Amniotic stem cell (primary cell): Measurements from ENCODE around the gene FNBP1L.

Experiments used
- DNase-seq: peaks from one replicate; lab custom pipeline; 2025; lab: John Stamatoyannopoulos, UW

FNBP1L gene

DNA sequence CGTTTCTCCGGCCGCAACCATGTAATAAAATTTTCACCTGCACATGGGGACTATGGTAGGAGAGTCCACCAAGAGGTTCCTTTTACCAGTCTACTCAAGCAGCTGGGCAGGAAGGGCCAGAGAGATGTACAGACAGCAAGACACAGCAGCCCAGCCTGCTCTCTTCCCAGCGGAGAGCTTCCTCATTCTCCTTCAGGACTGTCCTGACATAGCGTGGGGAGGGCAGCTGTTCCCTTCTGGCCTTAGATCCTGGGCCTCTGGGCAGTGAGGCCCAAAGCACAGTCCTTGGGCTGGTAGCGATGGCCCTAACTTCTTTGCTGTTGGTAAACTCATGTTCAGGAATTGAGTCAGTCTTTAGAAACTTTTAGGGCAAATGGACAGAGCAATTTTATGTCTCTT is 144.6 kb downstream of the FNBP1L start:
- no peak for DNase-seq

- DNase-seq, result no peak
Observed at GRCh38 chr1:93593854-93594602, 146.1 kb downstream of the FNBP1L start.

DNA sequence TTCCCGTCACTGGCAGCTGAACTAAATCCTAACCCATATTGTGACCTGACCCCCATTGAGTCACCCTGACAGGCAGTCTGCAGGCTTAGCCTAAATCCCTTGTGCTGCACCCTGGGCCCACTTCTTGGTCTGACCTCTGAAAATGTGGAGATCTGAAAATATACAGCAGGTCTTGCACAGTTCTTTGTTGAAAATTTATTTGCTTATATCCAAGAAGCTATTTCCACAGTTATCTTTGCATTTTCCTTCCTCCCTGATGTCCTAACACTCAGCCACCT is 146.6 kb downstream of the FNBP1L start:
- DNase-seq, result no peak

DNA sequence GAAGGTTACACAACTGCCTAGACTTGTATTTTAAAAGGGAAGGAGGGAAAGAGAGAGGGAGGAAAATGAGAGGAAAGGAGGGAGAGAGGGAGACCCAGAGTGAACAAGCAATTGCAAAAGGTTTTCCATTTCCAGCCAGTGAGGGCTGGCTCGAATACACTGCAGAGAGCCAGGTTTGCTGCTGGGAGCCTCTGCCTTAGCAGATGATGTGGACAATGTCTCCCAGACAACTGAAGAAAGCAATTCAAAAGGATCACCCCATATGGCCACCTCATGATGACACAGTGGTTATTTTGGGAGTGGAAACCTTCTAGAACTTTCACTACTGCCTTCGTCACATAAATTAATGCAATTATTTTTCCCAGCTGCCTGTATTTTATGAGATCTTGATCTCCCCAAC is 147.3 kb downstream of the FNBP1L start:
- DNase-seq, result no peak

DNA sequence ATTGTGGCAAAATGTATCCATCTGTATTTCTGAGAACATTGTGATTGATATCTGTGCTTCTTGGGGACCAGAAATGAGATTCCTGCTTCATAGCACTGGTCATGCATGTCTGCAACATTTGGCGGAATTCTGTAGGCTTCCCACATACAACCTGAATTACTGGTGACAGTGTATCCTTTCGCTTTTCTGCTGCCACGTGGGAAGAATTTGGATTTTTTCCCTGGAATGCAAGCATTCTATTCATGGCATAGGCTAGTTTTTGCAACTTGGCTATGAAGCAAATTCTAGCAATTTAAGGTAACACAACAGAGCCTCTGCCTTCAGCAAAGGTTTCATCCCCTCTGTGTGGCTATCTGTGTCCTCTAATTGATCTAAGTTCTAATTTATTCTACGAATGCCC is 147.8 kb downstream of the FNBP1L start:
- DNase-seq, result no peak

GRCh38 chr1:93596329-93597089 is 148.6 kb downstream of the FNBP1L start:
- DNase-seq, result no peak

- no peak for DNase-seq
Observed at GRCh38 chr1:93597709-93598108, 149.8 kb downstream of the FNBP1L start.

- DNase-seq, result no peak
Observed at GRCh38 chr1:93598396-93598795, 150.5 kb downstream of the FNBP1L start.

DNA sequence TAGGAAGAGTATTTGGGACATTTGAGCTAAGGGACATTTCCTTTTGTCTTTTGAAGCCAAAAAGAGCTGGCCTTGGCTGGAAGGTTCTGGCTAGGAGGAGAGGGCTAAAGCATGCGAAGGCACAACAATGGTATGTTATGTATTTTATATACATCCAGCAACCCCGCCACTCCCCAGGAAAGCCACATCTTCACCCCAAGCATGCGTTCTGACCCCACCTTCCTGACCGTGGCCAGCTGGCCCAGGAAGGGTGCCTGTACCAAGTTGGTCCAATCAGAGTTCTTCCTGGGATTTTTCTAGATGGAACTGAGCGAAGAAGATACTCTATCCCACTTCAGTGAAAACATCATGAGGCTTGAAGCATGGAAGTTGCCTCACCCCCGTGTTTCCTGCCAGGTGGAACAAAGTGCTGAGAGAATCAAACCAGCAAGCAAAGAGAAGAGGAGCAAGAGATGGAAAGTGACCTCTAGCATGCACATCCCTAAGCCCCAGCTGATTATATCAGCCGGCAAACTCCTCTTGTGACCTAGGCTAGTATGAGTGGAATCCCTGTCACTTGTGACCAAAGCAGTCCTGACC is 151.0 kb downstream of the FNBP1L start:
- no peak for DNase-seq

- no peak for DNase-seq
Observed at GRCh38 chr1:93599479-93599878, 151.6 kb downstream of the FNBP1L start.

DNA sequence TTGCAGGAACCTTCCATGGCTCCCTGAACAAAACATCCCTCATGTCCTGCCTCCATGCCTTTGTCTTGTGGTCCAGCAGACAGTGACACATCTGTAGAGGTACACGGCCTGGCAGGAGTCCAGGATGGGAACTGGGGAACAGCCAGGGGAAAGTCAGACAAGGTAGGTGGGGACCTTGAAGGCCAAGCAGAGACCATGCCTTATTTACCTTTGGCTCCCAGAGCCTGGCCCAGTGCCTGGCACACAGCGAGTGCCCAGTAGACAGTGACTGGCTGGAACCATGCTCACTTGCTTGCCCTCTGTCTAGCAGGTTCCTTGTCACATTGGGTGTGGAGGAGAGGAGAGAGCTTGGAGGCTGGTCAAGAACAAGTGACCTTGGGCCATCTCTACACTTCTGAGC is 152.7 kb downstream of the FNBP1L start:
- DNase-seq, result no peak

- DNase-seq, result no peak
Observed at GRCh38 chr1:93601686-93602085, 153.8 kb downstream of the FNBP1L start.

- DNase-seq, result no peak
Observed at GRCh38 chr1:93602101-93602500, 154.2 kb downstream of the FNBP1L start.

GRCh38 chr1:93603106-93603505 is 155.2 kb downstream of the FNBP1L start:
- no peak for DNase-seq

- DNase-seq, result no peak
Observed at GRCh38 chr1:93603601-93604000, 155.7 kb downstream of the FNBP1L start.
